ENCODE results near the gene SYVN1.

DNA sequence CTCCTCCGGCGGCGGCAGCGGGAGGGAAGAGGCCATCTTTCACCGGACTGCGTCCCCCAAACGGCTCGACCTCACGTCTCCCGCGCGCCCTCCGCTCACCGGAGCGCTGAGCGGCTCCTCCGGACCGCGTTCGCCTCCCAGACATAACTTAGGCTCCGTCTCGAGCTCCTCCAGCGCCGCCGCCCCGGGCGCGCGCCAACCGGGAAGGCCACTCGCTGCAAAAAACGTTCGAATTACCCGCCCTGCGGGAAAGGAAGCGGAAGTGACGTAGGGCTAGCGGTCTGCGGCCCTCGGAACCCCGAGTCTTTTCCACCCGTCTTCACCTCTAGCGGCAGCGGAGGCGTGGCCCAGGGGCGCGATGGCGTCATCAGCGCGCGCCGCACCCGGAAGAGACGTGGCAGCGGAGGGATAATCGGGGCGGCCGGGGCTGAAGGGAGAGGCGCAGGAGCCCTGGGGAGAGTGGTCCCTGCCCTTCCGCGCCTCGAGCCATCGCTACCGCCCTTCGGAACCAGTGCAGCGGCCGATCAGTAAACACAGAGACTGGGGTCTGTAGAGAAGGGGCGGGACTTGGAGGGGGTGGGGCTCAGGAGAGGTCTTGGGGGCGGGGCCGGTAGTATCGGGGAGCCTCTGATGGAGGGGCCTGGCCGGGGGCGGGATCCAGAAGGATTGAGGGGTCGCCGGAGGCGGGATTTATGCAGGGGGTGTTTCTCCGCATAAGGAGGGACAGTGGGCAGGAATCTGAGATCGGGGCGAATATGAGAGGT is 50.3 kb downstream of the SYVN1 start, which contains the start of the genes CDCA5 and ZFPL1:
- no peak for TF ChIP-seq EZH2 (IDR thresholded peaks at IDR 0.05; ENCODE audit: borderline replicate concordance, low read depth, low read length, severe bottlenecking)
- TF ChIP-seq, protein P1, sequence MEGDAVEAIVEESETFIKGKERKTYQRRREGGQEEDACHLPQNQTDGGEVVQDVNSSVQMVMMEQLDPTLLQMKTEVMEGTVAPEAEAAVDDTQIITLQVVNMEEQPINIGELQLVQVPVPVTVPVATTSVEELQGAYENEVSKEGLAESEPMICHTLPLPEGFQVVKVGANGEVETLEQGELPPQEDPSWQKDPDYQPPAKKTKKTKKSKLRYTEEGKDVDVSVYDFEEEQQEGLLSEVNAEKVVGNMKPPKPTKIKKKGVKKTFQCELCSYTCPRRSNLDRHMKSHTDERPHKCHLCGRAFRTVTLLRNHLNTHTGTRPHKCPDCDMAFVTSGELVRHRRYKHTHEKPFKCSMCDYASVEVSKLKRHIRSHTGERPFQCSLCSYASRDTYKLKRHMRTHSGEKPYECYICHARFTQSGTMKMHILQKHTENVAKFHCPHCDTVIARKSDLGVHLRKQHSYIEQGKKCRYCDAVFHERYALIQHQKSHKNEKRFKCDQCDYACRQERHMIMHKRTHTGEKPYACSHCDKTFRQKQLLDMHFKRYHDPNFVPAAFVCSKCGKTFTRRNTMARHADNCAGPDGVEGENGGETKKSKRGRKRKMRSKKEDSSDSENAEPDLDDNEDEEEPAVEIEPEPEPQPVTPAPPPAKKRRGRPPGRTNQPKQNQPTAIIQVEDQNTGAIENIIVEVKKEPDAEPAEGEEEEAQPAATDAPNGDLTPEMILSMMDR (IDR thresholded peaks at IDR 0.05; ENCODE audit: borderline replicate concordance, extremely low read depth, low read length, poor library complexity, severe bottlenecking), result no peak
